Gastroesophageal sphincter (tissue), 4 donors: ENCODE measurements around the gene ALK. TPM values are rescaled to one million over a fixed set of nuclear protein-coding genes. Genes with fewer than 3 reads are reported as not detected.
"Not testable (repeated sequence)": the region's sequence is repeated elsewhere in the genome, so short reads cannot be mapped to it uniquely, and the experiment has no call there.

Experiments
- ATAC-seq: fragments of 150-250 bp; one replicate; pipeline ENCODE4 v1.9.1; 2016; ENCODE audit warnings: mild to moderate bottlenecking, moderate library complexity
- H3K27ac ChIP-seq, 4 donors: fragments of 200-600 bp; sonication (generic) in 3 of 4; 1 replicate in 3 of 4; 2 replicates in 1 of 4; pipeline ENCODE4 v1.5.1; 2016 to 2019
- H3K27me3 ChIP-seq: fragments of 200-600 bp; sonication (generic); one replicate; pipeline ENCODE4 v1.5.1; 2019
- H3K36me3 ChIP-seq, 2 donors: fragments of 200-600 bp; sonication (generic); one replicate each; pipeline ENCODE4 v1.5.1; 2019; ENCODE audit warnings: control low read depth in 1 of 2
- H3K4me1 ChIP-seq, 3 donors: fragments of 200-600 bp; sonication (generic); 1 replicate in 2 of 3; 2 replicates in 1 of 3; pipeline ENCODE4 v1.5.1; 2016 to 2019; ENCODE audit warnings: control low read depth in 2 of 3
- H3K4me3 ChIP-seq, 2 donors: fragments of 200-600 bp; sonication (generic); one replicate each; pipeline ENCODE4 v1.5.1; 2019; ENCODE audit warnings: mild to moderate bottlenecking in 1 of 2, moderate library complexity in 1 of 2
- H3K9me3 ChIP-seq, 3 donors: fragments of 200-600 bp; sonication (generic); one replicate each; pipeline ENCODE4 v1.5.1; 2017 to 2019; ENCODE audit warnings: control low read depth in 2 of 3
- CTCF ChIP-seq, 4 experiments: fragments of 200-600 bp in 2 of 4; fragments of 450-650 bp in 2 of 4; sonication (generic) in 1 of 4; IDR thresholded peaks; one replicate each; pipeline ENCODE4 v1.5.1; 2017 to 2019; ENCODE audit warnings: antibody characterized with exemption in 4 of 4, mild to moderate bottlenecking in 2 of 4, moderate library complexity in 2 of 4
- EP300 ChIP-seq: sonication (generic); formaldehyde crosslinking; IDR thresholded peaks from one replicate; pipeline ENCODE4 v1.6.1; 2017; ENCODE audit warnings: antibody characterized with exemption, mild to moderate bottlenecking
- POLR2A ChIP-seq, 2 donors: fragments of 450-650 bp; IDR thresholded peaks; one replicate each; pipeline ENCODE4 v1.6.1; 2017; ENCODE audit warnings: antibody characterized with exemption in 2 of 2, mild to moderate bottlenecking in 2 of 2, moderate library complexity in 1 of 2
- POLR2AphosphoS5 ChIP-seq: sonication (generic); formaldehyde crosslinking; IDR thresholded peaks from one replicate; pipeline ENCODE4 v1.6.1; 2017; ENCODE audit warnings: antibody characterized with exemption
- WGBS, 2 donors: methylation state at CpG; one replicate each; pipeline ENCODE4 v1.1.5; 2018; ENCODE audit warnings: low coverage in 1 of 2; 5-methylcytosine and 5-hydroxymethylcytosine counted together
- total RNA-seq, 4 donors: library from RNA; depleted of rRNA; stranded (reverse); fragments of >200 nt; gene quantifications; one replicate each; pipeline ENCODE4 v1.1.0, GENCODE V29; 2016

ALK gene
- total RNA-seq, 4 donors from 2014 or later = 0.94 to 1.6 (median 1.1) TPM

- TF ChIP-seq EP300 = no peak
- TF ChIP-seq POLR2AphosphoS5 = no peak
- ATAC-seq = no peak
- Histone ChIP-seq H3K27ac (no peak overlapping the region), H3K36me3 (no peaks in the 10 kb centered on the region), H3K4me1 (peaks cover 0 to 16% (median 0%) of the 10 kb centered on the region in 3 donors), H3K4me3 (no peak overlapping the region), H3K9me3 (no peaks in the 10 kb centered on the region), H3K27me3 (no peaks in the 10 kb centered on the region)
- 84 to 97% methylated on average over 4 to 5 of the region's 6 CpGs for WGBS, 2 donors
Observed at GRCh38 chr2:29751390-29751789, 170.0 kb downstream of the ALK start.

- not testable (repeated sequence) for H3K4me3 ChIP-seq, H3K9me3 ChIP-seq, H3K27me3 ChIP-seq, H3K27ac ChIP-seq, ATAC-seq, H3K36me3 ChIP-seq
- peaks cover 0 to 16% (median 0%) of the 10 kb centered on the region in 3 donors for H3K4me1 ChIP-seq
- WGBS, 2 donors = 90 to 100% methylated on average over 2 to 3 of the region's 3 CpGs
Observed at GRCh38 chr2:29750463-29750862, 170.9 kb downstream of the ALK start.

- no peak overlapping the region for H3K27ac ChIP-seq
- H3K36me3 ChIP-seq = no peaks in the 10 kb centered on the region
- WGBS, 2 donors = 91 to 100% methylated on average over 5 of the region's 5 CpGs
- TF ChIP-seq CTCF (IDR thresholded peaks at IDR 0.05) (no peak), POLR2AphosphoS5 (no peak), POLR2A (IDR thresholded peaks at IDR 0.05) (no peak), EP300 (no peak)
- H3K4me3 ChIP-seq = no peak overlapping the region
- no peaks in the 10 kb centered on the region for H3K9me3 ChIP-seq
- no peak for ATAC-seq
- no peaks in the 10 kb centered on the region for H3K27me3 ChIP-seq
- peaks cover 0 to 16% (median 0%) of the 10 kb centered on the region in 3 donors for H3K4me1 ChIP-seq
Observed at GRCh38 chr2:29749843-29750242, 171.5 kb downstream of the ALK start.

- H3K27ac ChIP-seq = no peak overlapping the region
- WGBS, 2 donors = 67% methylated on average over 1 of the region's 1 CpG; no CpG with 5 or more reads in 1 of the 2 donors
- no peaks in the 10 kb centered on the region for H3K36me3 ChIP-seq
- H3K4me3 ChIP-seq = no peak overlapping the region
- H3K4me1 ChIP-seq = peaks cover 0 to 13% (median 0%) of the 10 kb centered on the region in 3 donors
- H3K27me3 ChIP-seq = no peaks in the 10 kb centered on the region
- no peak for ATAC-seq
- no peak for TF ChIP-seq POLR2AphosphoS5
- TF ChIP-seq POLR2A (IDR thresholded peaks at IDR 0.05) = no peak
- no peak for TF ChIP-seq EP300
- TF ChIP-seq CTCF (IDR thresholded peaks at IDR 0.05) = no peak
- no peaks in the 10 kb centered on the region for H3K9me3 ChIP-seq
Observed at GRCh38 chr2:29749041-29749440, 172.3 kb downstream of the ALK start.

- no peak for ATAC-seq
- Histone ChIP-seq H3K36me3 (no peaks in the 10 kb centered on the region), H3K4me1 (peaks cover 0 to 3% (median 0%) of the 10 kb centered on the region in 3 donors), H3K9me3 (no peaks in the 10 kb centered on the region), H3K27ac (no peak overlapping the region), H3K4me3 (no peak overlapping the region), H3K27me3 (no peaks in the 10 kb centered on the region)
- TF ChIP-seq POLR2AphosphoS5 (no peak), CTCF (IDR thresholded peaks at IDR 0.05) (no peak), EP300 (no peak), POLR2A (IDR thresholded peaks at IDR 0.05) (no peak)
- 48 to 92% methylated on average over 2 to 3 of the region's 3 CpGs for WGBS, 2 donors
Observed at GRCh38 chr2:29747786-29748470, 173.5 kb downstream of the ALK start.

- H3K27me3 ChIP-seq = no peaks in the 10 kb centered on the region
- 50 to 71% methylated on average over 2 to 3 of the region's 3 CpGs for WGBS, 2 donors
- no peaks in the 10 kb centered on the region for H3K4me1 ChIP-seq
- no peak for ATAC-seq
- TF ChIP-seq EP300 (no peak), POLR2AphosphoS5 (no peak), POLR2A (IDR thresholded peaks at IDR 0.05) (no peak), CTCF (IDR thresholded peaks at IDR 0.05) (no peak)
- no peak overlapping the region for H3K4me3 ChIP-seq
- H3K27ac ChIP-seq = no peak overlapping the region
- H3K36me3 ChIP-seq = no peaks in the 10 kb centered on the region
- H3K9me3 ChIP-seq = no peaks in the 10 kb centered on the region
Observed at GRCh38 chr2:29744976-29745375, 176.4 kb downstream of the ALK start.
